K562 (cell line): ENCODE measurements around the gene FKBP7. TPM values are rescaled to one million over a fixed set of nuclear protein-coding genes. Genes with fewer than 3 reads are reported as not detected.

ENCODE experiments used
- CCNT2 ChIP-seq: IDR thresholded peaks from 2 replicates; pipeline ENCODE4 v1.6.1; 2011; ENCODE audit warnings: borderline replicate concordance, low read depth, mild to moderate bottlenecking, moderate library complexity, mixed read lengths, low read length; ENCODE audit not compliant: insufficient read length; ENCODE audit errors: extremely low read depth
- CEBPZ ChIP-seq: fragments of 150-350 bp; IDR thresholded peaks from 2 replicates; pipeline ENCODE4 v1.6.1; 2014; ENCODE audit warnings: low read depth, mild to moderate bottlenecking, low read length, borderline replicate concordance
- SIN3B ChIP-seq: fragments of 450-650 bp; IDR thresholded peaks from 2 replicates; pipeline ENCODE4 v1.6.1; 2017; ENCODE audit warnings: low read depth, mild to moderate bottlenecking, moderate library complexity
- SP1 ChIP-seq: sonication (generic); formaldehyde crosslinking; IDR thresholded peaks from 2 replicates; pipeline ENCODE4 v1.8.1; 2022; ENCODE audit warnings: mild to moderate bottlenecking, missing genetic modification reagents
- SRSF1 ChIP-seq: fragments of 200-400 bp; formaldehyde crosslinking; IDR thresholded peaks from 2 replicates; pipeline ENCODE4 v1.6.1; 2017; ENCODE audit warnings: mild to moderate bottlenecking, low read depth, low read length, moderate library complexity
- THRB ChIP-seq: fragments of 450-650 bp; formaldehyde crosslinking; conservative IDR thresholded peaks from 2 replicates; pipeline ENCODE4 v1.4.0; 2022; ENCODE audit warnings: mild to moderate bottlenecking, missing genetic modification characterization
- ZNF384 ChIP-seq: IDR thresholded peaks from 2 replicates; pipeline ENCODE4 v1.6.1; 2012; ENCODE audit warnings: low read depth, low read length, improper control_type of control experiment
- ZNF407 ChIP-seq: fragments of 450-650 bp; IDR thresholded peaks from 2 replicates; pipeline ENCODE4 v1.6.1; 2016; ENCODE audit warnings: low read depth
- ZNF77 ChIP-seq: fragments of 250-450 bp; sonication (Bioruptor Pico); IDR thresholded peaks from 2 replicates; pipeline ENCODE4 v1.5.0; 2020
- polyA plus RNA-seq, 8 experiments: library from polyadenylated mRNA; depleted of rRNA in 4 of 8; stranded (reverse) in 5 of 8; unstranded in 3 of 8; fragments of >200 nt; fragmentation: Nextera tagmentation in 2 of 8; fragmentation: Illumina TruSeq in 1 of 8; extraction: Ambion mirVana in 2 of 8; extraction: Trizol in 1 of 8; gene quantifications; 2 replicates each; pipeline versions ENCODE4 v1.2.1 to v1.2.3, GENCODE V29; 2011 to 2014; ENCODE audit warnings: inconsistent platforms in 1 of 8, missing spikeins in 1 of 8
- total RNA-seq, 7 experiments: library from RNA; depleted of rRNA in 6 of 7; stranded (reverse); fragments of >200 nt in 6 of 7; fragmentation: Illumina TruSeq in 2 of 7; extraction: Trizol in 2 of 7; gene quantifications; 2 replicates each; pipeline versions ENCODE4 v1.2.1 to v1.2.3, GENCODE V29; 2011 to 2021; ENCODE audit warnings: low replicate concordance in 1 of 7
- TF ChIP-seq, protein P1 (sequence below): fragments of 450-650 bp; conservative IDR thresholded peaks from 2 replicates; pipeline ENCODE4 v1.6.1; 2016; ENCODE audit warnings: missing genetic modification characterization, low read depth, mild to moderate bottlenecking, missing compliant biosample characterization, moderate library complexity

Gene FKBP7
- total and polyA plus RNA-seq, 9 of the 15 experiments (the other 6 are each of a cell fraction or from before 2014, with no cell fraction given) = 6.1 to 23.2 (median 19.0) TPM

DNA sequence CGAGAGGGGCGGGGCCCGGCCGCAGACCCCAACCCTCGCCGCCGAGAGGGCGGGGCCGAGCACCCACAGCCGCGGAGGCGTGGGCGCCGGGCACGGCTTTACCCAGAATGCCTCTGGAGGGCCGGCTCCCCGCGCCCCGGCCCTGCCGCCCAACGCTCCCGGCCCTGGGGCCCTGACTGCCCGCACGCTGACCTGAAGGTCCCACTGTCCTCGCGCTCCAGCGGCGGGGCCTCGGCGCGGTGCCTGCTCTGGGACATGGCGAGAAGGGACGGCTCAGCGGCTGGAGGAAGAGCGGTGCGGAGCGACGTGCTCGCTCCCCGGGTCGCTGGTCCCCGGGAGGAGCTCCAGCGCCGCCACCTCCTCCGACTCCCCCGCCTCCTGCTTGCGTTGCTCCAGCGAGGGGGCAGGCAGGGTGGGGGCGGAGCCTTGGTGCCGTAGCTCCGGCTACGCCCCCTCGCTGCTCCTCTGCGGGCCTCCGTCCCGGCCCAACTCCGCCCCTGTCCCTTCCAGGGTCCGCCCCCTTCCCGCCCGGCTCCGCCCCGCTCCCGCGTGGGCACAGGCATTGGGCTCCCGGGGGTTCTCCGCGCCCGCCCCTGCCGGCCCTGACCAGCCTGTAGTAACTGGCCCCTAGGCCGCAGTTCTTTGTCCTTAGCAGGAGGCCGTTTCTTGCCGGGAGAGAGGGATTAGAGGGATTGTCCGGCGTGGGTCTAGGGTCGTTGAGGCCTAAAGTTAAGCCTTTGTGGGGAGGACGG is 27.4 kb downstream of the FKBP7 start, which contains the start of the genes PJVK and PRKRA (continued):
- TF ChIP-seq ZNF407 (peak; percentile 86), CEBPZ (no peak), SIN3B (no peak; the same call in 1 of the 2 replicates), ZNF77 (CRISPR knock-in tag) (no peak), THRB (CRISPR knock-in tag) (no peak), SP1 (peak; percentile 95), ZNF384 (no peak), CCNT2 (peak; percentile 47), SRSF1 (no peak)
- TF ChIP-seq, protein P1, sequence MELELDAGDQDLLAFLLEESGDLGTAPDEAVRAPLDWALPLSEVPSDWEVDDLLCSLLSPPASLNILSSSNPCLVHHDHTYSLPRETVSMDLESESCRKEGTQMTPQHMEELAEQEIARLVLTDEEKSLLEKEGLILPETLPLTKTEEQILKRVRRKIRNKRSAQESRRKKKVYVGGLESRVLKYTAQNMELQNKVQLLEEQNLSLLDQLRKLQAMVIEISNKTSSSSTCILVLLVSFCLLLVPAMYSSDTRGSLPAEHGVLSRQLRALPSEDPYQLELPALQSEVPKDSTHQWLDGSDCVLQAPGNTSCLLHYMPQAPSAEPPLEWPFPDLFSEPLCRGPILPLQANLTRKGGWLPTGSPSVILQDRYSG = no peak
